T-helper 17 cell (primary cell): ENCODE results near the gene UNC93A. TPM values are rescaled to one million over a fixed set of nuclear protein-coding genes. Genes with fewer than 3 reads are reported as not detected.
"Not testable (repeated sequence)": the region's sequence is repeated elsewhere in the genome, so short reads cannot be mapped to it uniquely, and the experiment has no call there.

ENCODE experiments used
- ATAC-seq: fragments of 150-1000 bp; cut with Tn5 transposase; 2 replicates; pipeline ENCODE4 v1.10.0; 2021; ENCODE audit warnings: mild to moderate bottlenecking, moderate library complexity
- DNase-seq, 3 donors: peaks; one replicate each; pipeline versions ENCODE4 v3.0.0 to v3.0.0-alpha.2; 2020 to 2021
- H3K9me3 ChIP-seq: one replicate; pipeline ENCODE4 v1.7.0; 2013; ENCODE audit warnings: low read length, mild to moderate bottlenecking; ENCODE audit not compliant: control insufficient read depth, poor library complexity, severe bottlenecking
- H3K27ac Mint-ChIP-seq: one replicate; pipeline ENCODE4 v1.8.0; 2022; ENCODE audit warnings: mild to moderate bottlenecking, moderate library complexity, mixed read lengths
- H3K27me3 Mint-ChIP-seq: one replicate; pipeline ENCODE4 v1.8.0; 2022; ENCODE audit warnings: mixed read lengths
- H3K36me3 Mint-ChIP-seq: one replicate; pipeline ENCODE4 v1.8.0; 2022; ENCODE audit warnings: low read depth, mixed read lengths
- H3K4me1 Mint-ChIP-seq: one replicate; pipeline ENCODE4 v1.8.0; 2022; ENCODE audit warnings: mild to moderate bottlenecking, mixed read lengths
- H3K4me3 Mint-ChIP-seq: one replicate; pipeline ENCODE4 v1.8.0; 2022; ENCODE audit warnings: mild to moderate bottlenecking, moderate library complexity, mixed read lengths
- total RNA-seq, 4 donors: library from RNA in 2 of 4; stranded (reverse) in 2 of 4; gene quantifications; one replicate each; pipeline ENCODE4 v1.2.3 and lab custom pipeline; 2022 to 2026

Gene UNC93A
- total RNA-seq, 2 donors from 2014 or later, result not detected

GRCh38 chr6:167302796-167303195 lies 11.7 kb downstream of the UNC93A start:
- Mint-ChIP-seq H3K27ac (no peak overlapping the region), H3K4me3 (no peak overlapping the region), H3K36me3 (peaks cover 3% of the 10 kb centered on the region), H3K27me3 (peaks cover 51% of the 10 kb centered on the region), H3K4me1 (peaks cover 2% of the 10 kb centered on the region)
- no peak for DNase-seq
- ATAC-seq, result no peak
- H3K9me3 ChIP-seq, result no peaks in the 10 kb centered on the region

GRCh38 chr6:167303675-167304625 lies 12.8 kb downstream of the UNC93A start:
- ATAC-seq, result no peak
- H3K27me3 Mint-ChIP-seq, result peaks cover 43% of the 10 kb centered on the region
- no peak overlapping the region for H3K4me3 Mint-ChIP-seq
- H3K27ac Mint-ChIP-seq, result no peak overlapping the region
- peaks cover 2% of the 10 kb centered on the region for H3K4me1 Mint-ChIP-seq
- peaks cover 3% of the 10 kb centered on the region for H3K36me3 Mint-ChIP-seq
- no peaks in the 10 kb centered on the region for H3K9me3 ChIP-seq
- no peak for DNase-seq

- Mint-ChIP-seq H3K4me3 (no peak overlapping the region), H3K36me3 (peaks cover 2% of the 10 kb centered on the region), H3K4me1 (no peaks in the 10 kb centered on the region), H3K27me3 (peaks cover 36% of the 10 kb centered on the region), H3K27ac (no peak overlapping the region)
- DNase-seq (no peak), ATAC-seq (no peak)
- no peaks in the 10 kb centered on the region for H3K9me3 ChIP-seq
Observed at GRCh38 chr6:167304912-167305311, 13.8 kb downstream of the UNC93A start.

- no peak overlapping the region for H3K27ac Mint-ChIP-seq
- no peak overlapping the region for H3K4me3 Mint-ChIP-seq
- no peak for DNase-seq
- H3K36me3 Mint-ChIP-seq, result peaks cover 2% of the 10 kb centered on the region
- peaks cover 35% of the 10 kb centered on the region for H3K27me3 Mint-ChIP-seq
- no peaks in the 10 kb centered on the region for H3K4me1 Mint-ChIP-seq
- no peaks in the 10 kb centered on the region for H3K9me3 ChIP-seq
- ATAC-seq, result no peak
Observed at GRCh38 chr6:167305796-167306195, 14.7 kb downstream of the UNC93A start.

GRCh38 chr6:167306401-167306998 lies 15.4 kb downstream of the UNC93A start:
- ATAC-seq (no peak), DNase-seq (no peak)
- H3K9me3 ChIP-seq, result no peaks in the 10 kb centered on the region
- Mint-ChIP-seq H3K4me3 (no peak overlapping the region), H3K36me3 (peaks cover 2% of the 10 kb centered on the region), H3K27ac (no peak overlapping the region), H3K27me3 (peaks cover 33% of the 10 kb centered on the region), H3K4me1 (no peaks in the 10 kb centered on the region)

- peaks cover 29% of the 10 kb centered on the region for H3K27me3 Mint-ChIP-seq
Observed at GRCh38 chr6:167307342-167307955, 16.3 kb downstream of the UNC93A start.

GRCh38 chr6:167308207-167308606 lies 17.1 kb downstream of the UNC93A start:
- DNase-seq (no peak), ATAC-seq (no peak)
- no peak overlapping the region for H3K27ac Mint-ChIP-seq
- H3K4me3 Mint-ChIP-seq, result no peak overlapping the region
- H3K36me3 Mint-ChIP-seq, result peaks cover 2% of the 10 kb centered on the region
- H3K4me1 Mint-ChIP-seq, result peaks cover 2% of the 10 kb centered on the region
- peaks cover 32% of the 10 kb centered on the region for H3K27me3 Mint-ChIP-seq
- no peaks in the 10 kb centered on the region for H3K9me3 ChIP-seq

More at GRCh38 chr6:167307342-167307955, 16.3 kb downstream of the UNC93A start:
- H3K9me3 ChIP-seq, result no peaks in the 10 kb centered on the region
- H3K27ac Mint-ChIP-seq, result no peak overlapping the region
- no peaks in the 10 kb centered on the region for H3K4me1 Mint-ChIP-seq
- no peak for ATAC-seq
- H3K36me3 Mint-ChIP-seq, result peaks cover 2% of the 10 kb centered on the region
- no peak overlapping the region for H3K4me3 Mint-ChIP-seq
- DNase-seq, result no peak

- H3K4me3 Mint-ChIP-seq, H3K9me3 ChIP-seq, H3K4me1 Mint-ChIP-seq, ATAC-seq, H3K36me3 Mint-ChIP-seq, DNase-seq, H3K27ac Mint-ChIP-seq: not testable (repeated sequence)
- peaks cover 32% of the 10 kb centered on the region for H3K27me3 Mint-ChIP-seq
Observed at GRCh38 chr6:167309355-167310192, 18.5 kb downstream of the UNC93A start.

- peaks cover 31% of the 10 kb centered on the region for H3K27me3 Mint-ChIP-seq
- H3K27ac Mint-ChIP-seq, result no peak overlapping the region
- no peak for DNase-seq
- peaks cover 2% of the 10 kb centered on the region for H3K36me3 Mint-ChIP-seq
- H3K4me1 Mint-ChIP-seq, result peaks cover 5% of the 10 kb centered on the region
- no peaks in the 10 kb centered on the region for H3K9me3 ChIP-seq
- ATAC-seq, result no peak
- H3K4me3 Mint-ChIP-seq, result no peak overlapping the region
Observed at GRCh38 chr6:167311286-167311685, 20.2 kb downstream of the UNC93A start.

GRCh38 chr6:167311691-167312090 lies 20.6 kb downstream of the UNC93A start:
- not testable (repeated sequence) for ATAC-seq, H3K36me3 Mint-ChIP-seq, DNase-seq, H3K4me1 Mint-ChIP-seq, H3K9me3 ChIP-seq, H3K4me3 Mint-ChIP-seq, H3K27ac Mint-ChIP-seq
- H3K27me3 Mint-ChIP-seq, result peaks cover 31% of the 10 kb centered on the region

- no peaks in the 10 kb centered on the region for H3K9me3 ChIP-seq
- Mint-ChIP-seq H3K4me1 (peaks cover 5% of the 10 kb centered on the region), H3K27me3 (peaks cover 41% of the 10 kb centered on the region), H3K4me3 (no peak overlapping the region), H3K27ac (no peak overlapping the region), H3K36me3 (no peaks in the 10 kb centered on the region)
- DNase-seq, result no peak
- no peak for ATAC-seq
Observed at GRCh38 chr6:167314180-167314821, 23.2 kb downstream of the UNC93A start.

GRCh38 chr6:167317172-167317571 lies 26.1 kb downstream of the UNC93A start:
- H3K4me3 Mint-ChIP-seq, result no peak overlapping the region
- H3K9me3 ChIP-seq, result no peaks in the 10 kb centered on the region
- no peak for DNase-seq
- H3K27me3 Mint-ChIP-seq, result peaks cover 43% of the 10 kb centered on the region
- peaks cover 8% of the 10 kb centered on the region for H3K4me1 Mint-ChIP-seq
- H3K36me3 Mint-ChIP-seq, result peaks cover 3% of the 10 kb centered on the region
- ATAC-seq, result no peak
- H3K27ac Mint-ChIP-seq, result no peak overlapping the region
